GM19372 (cell line): ENCODE measurements around the gene MRAP2.
"Not testable (repeated sequence)": the region's sequence is repeated elsewhere in the genome, so short reads cannot be mapped to it uniquely, and the experiment has no call there.

Experiments used
- ATAC-seq: cut with Tn5 transposase; IDR thresholded peaks from one replicate; pipeline ENCODE4 v1.9.1; 2021; ENCODE audit warnings: mild to moderate bottlenecking, low read depth, moderate library complexity; ENCODE audit not compliant: unreplicated experiment

MRAP2 gene

GRCh38 chr6:84027340-84028181 lies 6.0 kb upstream of the MRAP2 start:
- ATAC-seq: no peak

- no peak for ATAC-seq
Measured at GRCh38 chr6:84028350-84028749, 5.2 kb upstream of the MRAP2 start.

- ATAC-seq: not testable (repeated sequence)
Measured at GRCh38 chr6:84032000-84032399, 1.6 kb upstream of the MRAP2 start.

- ATAC-seq: no peak
Measured at GRCh38 chr6:84035484-84035883, 1.9 kb downstream of the MRAP2 start.

- no peak for ATAC-seq
Measured at GRCh38 chr6:84037425-84038089, 4.0 kb downstream of the MRAP2 start.

GRCh38 chr6:84042603-84043002 lies 9.0 kb downstream of the MRAP2 start:
- ATAC-seq: no peak

GRCh38 chr6:84043555-84043954 lies 10.0 kb downstream of the MRAP2 start:
- ATAC-seq: no peak

- ATAC-seq: no peak
Measured at GRCh38 chr6:84046755-84047154, 13.2 kb downstream of the MRAP2 start.

- ATAC-seq: no peak
Measured at GRCh38 chr6:84048588-84048987, 15.0 kb downstream of the MRAP2 start.

GRCh38 chr6:84050408-84050807 lies 16.8 kb downstream of the MRAP2 start:
- ATAC-seq: no peak

- no peak for ATAC-seq
Measured at GRCh38 chr6:84052204-84052882, 18.8 kb downstream of the MRAP2 start.

- no peak for ATAC-seq
Measured at GRCh38 chr6:84052883-84053241, 19.3 kb downstream of the MRAP2 start.

GRCh38 chr6:84055647-84056046 lies 22.1 kb downstream of the MRAP2 start:
- ATAC-seq: no peak

- ATAC-seq: no peak
Measured at GRCh38 chr6:84057908-84058307, 24.3 kb downstream of the MRAP2 start.

GRCh38 chr6:84059082-84059481 lies 25.5 kb downstream of the MRAP2 start:
- no peak for ATAC-seq

- ATAC-seq: no peak
Measured at GRCh38 chr6:84061174-84061573, 27.6 kb downstream of the MRAP2 start.

GRCh38 chr6:84061613-84062398 lies 28.2 kb downstream of the MRAP2 start:
- ATAC-seq: no peak

- no peak for ATAC-seq
Measured at GRCh38 chr6:84062519-84063154, 29.1 kb downstream of the MRAP2 start.

GRCh38 chr6:84065693-84066290 lies 32.2 kb downstream of the MRAP2 start:
- no peak for ATAC-seq

GRCh38 chr6:84066536-84066935 lies 33.0 kb downstream of the MRAP2 start:
- no peak for ATAC-seq
